Epithelial cell of esophagus (primary cell): ENCODE data around the gene HMG20B.

ENCODE experiments used
- DNase-seq: peaks from one replicate; pipeline ENCODE4 v3.0.0; 2010; ENCODE audit warnings: low read depth
- H3K4me3 ChIP-seq: 2 replicates; pipeline ENCODE4 v1.5.1; 2011; ENCODE audit warnings: mild to moderate bottlenecking, low read length, control low read depth
- CTCF ChIP-seq: IDR thresholded peaks from 2 replicates; pipeline ENCODE4 v1.5.1; 2011; ENCODE audit warnings: low read depth, mild to moderate bottlenecking, low read length, control low read depth, inconsistent platforms; ENCODE audit not compliant: insufficient read depth; ENCODE audit errors: missing control alignments

Gene HMG20B

GRCh38 chr19:3595521-3596061 lies 22.8 kb downstream of the HMG20B start:
- TF ChIP-seq CTCF: no peak
- no peak for DNase-seq
- H3K4me3 ChIP-seq: no peak overlapping the region

- H3K4me3 ChIP-seq: no peak overlapping the region
- no peak for TF ChIP-seq CTCF
- DNase-seq: no peak
Measured at GRCh38 chr19:3599776-3600187, 27.0 kb downstream of the HMG20B start.

GRCh38 chr19:3601021-3601420 lies 28.3 kb downstream of the HMG20B start:
- TF ChIP-seq CTCF: no peak
- H3K4me3 ChIP-seq: no peak overlapping the region
- DNase-seq: no peak

- no peak for DNase-seq
- no peak for TF ChIP-seq CTCF
- no peak overlapping the region for H3K4me3 ChIP-seq
Measured at GRCh38 chr19:3603121-3603811, 30.5 kb downstream of the HMG20B start.

- TF ChIP-seq CTCF: no peak
- no peak for DNase-seq
- no peak overlapping the region for H3K4me3 ChIP-seq
Measured at GRCh38 chr19:3604227-3604986, 31.7 kb downstream of the HMG20B start.

GRCh38 chr19:3604987-3605343 lies 32.2 kb downstream of the HMG20B start:
- no peak overlapping the region for H3K4me3 ChIP-seq
- no peak for DNase-seq
- no peak for TF ChIP-seq CTCF
